ENCODE data around the gene PCSK1.
"Not testable (repeated sequence)": the region's sequence is repeated elsewhere in the genome, so short reads cannot be mapped to it uniquely, and the experiment has no call there.

PCSK1 gene

DNA sequence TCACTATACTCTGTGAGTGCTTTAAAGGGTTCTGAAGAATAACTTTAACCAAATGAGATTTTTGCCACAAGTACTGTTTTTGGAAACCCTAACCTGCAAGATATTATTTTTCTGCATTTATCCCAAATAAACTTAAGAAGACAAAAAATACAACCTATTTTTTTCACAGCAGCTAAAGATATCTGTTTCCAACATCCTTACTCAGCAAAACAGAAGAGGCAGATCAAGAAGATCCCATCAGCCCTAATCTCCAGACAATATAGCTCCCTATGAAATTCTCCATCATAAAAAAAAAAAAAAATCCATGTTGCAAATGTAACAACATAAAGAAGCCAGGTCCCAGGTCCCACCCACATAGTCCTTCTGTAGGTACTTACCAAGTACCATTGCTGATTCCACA, 7.6 kb downstream of the PCSK1 start:
- DNase-seq, result no peak

DNA sequence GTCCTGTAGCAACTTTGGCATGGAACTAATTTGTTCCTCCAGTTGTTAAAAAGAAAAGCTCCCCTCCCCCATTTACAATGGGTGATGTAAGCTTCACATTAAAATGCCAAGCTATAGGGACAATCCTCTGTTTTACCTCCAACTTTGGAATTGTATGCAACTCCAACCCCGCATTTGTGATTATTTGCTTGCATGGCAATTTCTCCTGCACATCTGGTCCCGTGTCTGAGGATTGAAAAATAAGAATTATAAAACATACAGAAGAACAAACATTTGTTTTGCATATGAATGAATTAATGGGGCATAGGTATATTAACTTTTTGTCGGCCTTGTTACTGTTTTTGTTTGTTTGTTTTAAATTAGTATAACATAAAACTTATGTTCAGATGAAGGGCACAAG, 17.2 kb downstream of the PCSK1 start:
- no peak for DNase-seq

GRCh38 chr5:96412868-96413449, 20.1 kb downstream of the PCSK1 start:
- no peak for DNase-seq

DNA sequence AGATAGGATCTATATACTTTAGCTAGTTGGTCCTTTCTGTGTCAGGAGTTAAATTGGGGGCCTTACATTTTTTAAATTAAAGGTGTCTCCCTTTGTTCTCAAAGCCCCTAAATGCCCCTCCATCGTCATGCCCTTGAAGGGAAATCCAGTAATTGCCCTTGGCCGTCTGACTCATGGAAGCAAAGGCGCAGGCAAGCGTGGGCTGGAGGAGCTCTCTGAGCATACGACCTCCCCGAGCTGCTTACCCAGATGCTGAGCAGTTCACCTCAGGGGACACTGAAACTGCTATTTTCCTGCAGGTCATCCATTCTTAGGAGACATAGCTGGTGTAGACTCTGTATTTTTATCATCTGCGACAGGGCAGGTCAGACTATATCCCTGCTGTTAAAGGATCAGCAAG, 23.0 kb downstream of the PCSK1 start:
- DNase-seq, result no peak

GRCh38 chr5:96408841-96409538, 24.1 kb downstream of the PCSK1 start:
- no peak for DNase-seq

DNA sequence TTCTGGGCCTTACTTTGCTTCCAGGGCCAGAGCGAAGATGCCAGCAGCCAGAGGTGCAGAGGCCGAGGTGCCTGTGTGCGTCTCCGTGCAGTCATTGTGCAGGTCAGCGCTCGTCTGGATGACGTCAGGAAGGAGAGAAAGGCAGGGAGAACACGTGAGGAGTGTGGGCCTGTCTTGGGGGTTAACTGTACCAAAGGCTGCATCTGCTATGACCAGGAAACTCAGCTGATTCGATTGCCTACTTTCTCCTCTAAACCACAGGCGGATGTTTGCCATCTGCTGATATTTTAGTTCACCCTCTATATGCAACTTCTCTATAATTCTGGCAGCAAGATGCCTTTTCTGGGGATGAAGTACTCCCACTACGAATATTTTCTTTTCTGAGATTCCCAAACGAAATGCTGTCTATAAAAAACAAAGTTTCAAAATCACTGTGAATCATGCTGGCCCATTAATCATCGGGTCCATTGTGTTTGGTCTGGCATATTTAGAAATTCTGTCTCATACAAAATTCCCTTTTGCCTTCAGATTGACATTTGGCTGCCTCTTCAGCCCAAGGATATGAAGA, 24.8 kb downstream of the PCSK1 start:
- DNase-seq, result no peak

DNA sequence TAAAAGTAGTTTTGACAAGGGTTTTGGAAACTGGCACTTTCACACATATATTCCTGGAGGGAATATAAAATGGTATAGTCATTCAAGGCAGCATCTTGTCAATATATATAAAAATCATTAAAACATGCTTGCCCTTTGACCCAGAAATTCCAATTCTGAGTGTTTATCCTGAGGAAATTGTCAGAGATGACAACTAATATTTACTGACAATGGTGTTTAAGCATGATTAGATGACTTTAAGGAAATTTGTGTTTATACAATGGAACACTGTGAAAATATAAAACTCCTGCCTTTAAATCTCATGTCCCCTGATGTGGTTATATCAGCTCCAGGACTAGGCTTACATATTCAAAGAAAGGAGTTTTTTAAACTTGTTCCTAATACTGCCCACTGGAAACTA, 25.6 kb downstream of the PCSK1 start:
- DNase-seq, result no peak

GRCh38 chr5:96404191-96404867, 28.7 kb downstream of the PCSK1 start:
- DNase-seq, result no peak

GRCh38 chr5:96402500-96402899, 30.5 kb downstream of the PCSK1 start:
- no peak for DNase-seq

DNA sequence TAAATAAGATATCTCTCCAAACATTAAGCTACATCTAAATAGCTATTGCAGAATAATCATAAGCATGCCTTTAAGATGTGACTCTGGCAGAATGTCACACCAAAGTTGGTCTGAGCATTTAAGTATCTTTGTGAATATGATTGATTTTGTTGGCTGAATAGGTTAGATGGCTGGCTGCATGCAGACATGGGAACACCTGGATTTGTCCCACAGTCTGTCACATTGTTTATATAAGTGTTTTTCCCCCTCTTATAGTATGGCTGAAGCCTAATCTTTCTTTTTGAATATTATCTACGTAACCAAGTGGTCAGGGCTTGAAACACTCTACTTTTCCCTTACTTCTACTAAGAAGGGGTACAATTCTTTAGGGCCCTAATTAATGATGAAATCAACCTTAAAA, 36.2 kb downstream of the PCSK1 start:
- DNase-seq, result no peak

DNA sequence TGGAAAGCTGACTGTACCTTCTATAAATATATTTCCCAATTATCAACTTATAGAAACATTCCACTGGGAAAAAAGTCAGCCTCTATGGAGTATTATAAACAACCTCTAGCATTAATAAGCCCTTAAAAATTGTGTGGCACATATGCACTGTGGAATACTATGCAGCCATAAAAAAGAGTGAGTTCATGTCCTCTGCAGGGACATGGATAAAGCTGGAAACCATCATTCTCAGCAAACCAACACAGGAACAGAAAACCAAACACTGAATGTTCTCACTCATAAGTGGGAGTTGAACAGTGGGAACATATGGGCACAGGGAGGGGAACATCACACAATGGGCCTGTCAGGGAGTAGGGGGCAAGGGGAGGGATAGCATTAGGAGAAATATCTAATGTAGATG, 37.8 kb downstream of the PCSK1 start:
- DNase-seq, result not testable (repeated sequence)

GRCh38 chr5:96391921-96392320, 41.1 kb downstream of the PCSK1 start:
- DNase-seq, result no peak

DNA sequence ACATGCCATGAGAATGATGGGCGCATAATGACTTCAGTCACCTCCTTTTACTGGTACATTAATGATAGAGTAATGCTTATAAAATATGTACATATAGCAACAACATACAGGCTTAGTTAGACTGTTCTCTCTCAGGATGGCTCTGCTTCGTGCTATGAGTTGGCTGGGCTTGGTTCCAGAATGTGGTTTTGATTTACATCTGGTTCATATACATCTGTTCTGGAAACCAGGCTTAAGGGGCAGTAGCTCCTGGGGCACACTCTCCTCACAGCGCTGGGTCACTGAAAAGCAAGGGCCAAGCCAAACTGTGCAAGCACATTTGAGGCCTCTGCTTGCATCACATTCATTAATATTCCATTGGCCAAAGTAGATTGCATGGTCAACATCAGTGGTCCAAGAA, 44.9 kb downstream of the PCSK1 start:
- DNase-seq, result no peak

GRCh38 chr5:96387616-96388015, 45.4 kb downstream of the PCSK1 start:
- DNase-seq, result no peak

DNA sequence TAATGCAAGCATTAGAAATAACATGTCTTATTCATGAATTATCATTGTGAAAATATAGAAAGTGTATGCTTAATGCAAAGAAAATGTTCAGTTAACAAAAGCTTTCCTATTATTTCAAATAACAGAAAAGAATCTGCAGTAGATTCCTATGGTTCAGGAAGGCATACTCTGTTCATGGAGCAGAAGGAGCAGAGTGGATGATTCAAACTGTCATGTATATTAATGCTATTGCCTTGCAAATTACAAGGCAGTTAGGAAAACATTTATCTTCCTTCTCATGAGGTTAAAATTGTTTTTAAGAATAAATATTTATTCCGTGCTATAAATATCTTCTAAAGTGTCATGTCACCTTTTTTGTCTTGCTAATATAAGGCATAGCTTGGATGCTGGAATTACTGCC, 47.5 kb downstream of the PCSK1 start:
- DNase-seq, result no peak

- DNase-seq, result no peak
Observed at GRCh38 chr5:96384353-96384752, 48.7 kb downstream of the PCSK1 start.

DNA sequence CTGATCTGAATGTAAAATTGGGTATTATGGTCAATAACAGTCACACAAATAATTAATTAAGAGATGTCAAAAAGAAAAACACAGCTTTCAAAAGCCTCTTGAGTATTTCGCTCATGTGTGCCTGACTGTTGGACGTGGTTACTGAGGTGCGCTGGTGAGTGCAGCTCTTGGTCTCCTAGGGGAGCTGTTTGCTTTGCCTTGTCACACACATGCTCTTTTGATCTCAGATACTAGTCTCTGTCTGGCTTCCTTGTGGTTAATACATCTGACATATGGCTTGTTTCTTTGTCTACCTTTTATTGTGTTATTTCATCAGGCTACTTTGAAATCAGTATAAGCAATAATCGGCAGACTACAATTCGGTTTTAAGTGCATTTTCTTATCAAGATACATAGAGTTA, 51.5 kb downstream of the PCSK1 start:
- DNase-seq, result no peak

DNA sequence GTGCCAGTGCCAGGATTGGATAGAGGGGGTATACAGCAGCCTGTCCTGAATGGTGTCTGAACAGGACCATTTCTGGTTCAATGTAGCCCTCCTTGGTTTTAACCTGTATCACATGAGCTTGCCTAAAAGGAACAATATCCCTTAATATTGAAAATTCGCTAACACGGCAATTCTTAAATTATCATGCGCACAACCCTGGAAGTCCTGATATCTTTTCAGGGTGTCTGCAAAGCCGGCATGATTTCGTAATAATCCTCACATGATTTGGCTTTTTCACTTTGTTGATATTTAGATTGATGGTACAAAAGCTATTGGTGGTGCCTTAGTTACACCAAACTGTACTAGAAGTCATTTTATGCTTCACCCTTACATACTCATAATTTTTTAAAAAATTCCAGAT, 53.2 kb downstream of the PCSK1 start:
- no peak for DNase-seq

GRCh38 chr5:96377597-96377996, 55.5 kb downstream of the PCSK1 start:
- no peak for DNase-seq

DNA sequence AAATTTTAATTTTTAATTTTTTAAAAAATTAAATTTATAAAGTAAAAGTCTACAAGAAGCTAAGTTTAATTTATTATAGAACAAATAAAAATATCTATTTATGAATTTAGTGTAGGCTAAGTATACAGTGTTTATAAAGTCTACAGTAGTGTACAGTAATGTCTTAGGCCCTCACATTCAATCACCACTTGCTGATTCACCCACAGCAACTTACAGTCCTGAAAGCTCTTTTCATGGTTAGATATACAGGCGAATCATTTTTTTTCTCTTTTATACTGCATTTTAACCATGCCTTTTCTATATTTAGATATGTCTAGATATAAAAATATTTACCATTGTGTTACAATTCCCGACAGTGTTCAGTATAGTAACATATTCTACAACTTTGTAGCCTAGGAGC, 55.9 kb downstream of the PCSK1 start:
- no peak for DNase-seq

- no peak for DNase-seq
Observed at GRCh38 chr5:96374653-96375052, 58.4 kb downstream of the PCSK1 start.

GRCh38 chr5:96373381-96373733, 59.7 kb downstream of the PCSK1 start:
- DNase-seq, result no peak

DNA sequence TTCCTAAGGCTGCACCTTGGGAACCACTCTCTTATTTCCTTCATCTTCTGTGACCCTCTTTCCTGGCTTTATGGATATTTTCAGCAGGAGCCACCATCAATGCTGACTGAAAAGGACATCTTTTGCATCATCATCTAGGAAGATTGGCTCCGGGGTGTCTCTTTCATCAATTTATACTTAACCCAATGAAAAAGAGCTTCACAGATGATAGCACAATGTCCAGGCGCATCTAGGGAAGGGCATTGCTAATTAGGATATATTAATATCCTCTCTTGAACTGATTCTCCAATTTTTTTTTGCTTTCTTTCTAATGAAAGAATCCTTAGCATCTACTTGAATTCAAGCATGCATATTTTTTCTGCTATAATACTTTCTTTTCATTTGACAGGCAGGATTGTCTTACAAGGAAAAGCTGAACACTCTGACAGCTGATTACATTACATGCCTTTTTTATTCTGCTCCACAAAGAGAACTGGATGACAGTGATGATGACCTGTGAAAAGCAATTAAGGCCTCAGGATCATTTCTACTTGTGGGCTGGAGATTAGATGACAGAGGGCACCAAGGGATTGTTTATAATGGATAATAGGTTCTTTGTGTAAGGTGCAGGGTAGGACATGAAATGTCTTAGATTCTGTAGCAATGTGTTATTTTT, 60.2 kb downstream of the PCSK1 start:
- DNase-seq, result no peak

- no peak for DNase-seq
Observed at GRCh38 chr5:96370976-96371375, 62.1 kb downstream of the PCSK1 start.
